Spinal cord (tissue), 10 donors: ENCODE results near the gene RNPEPL1. TPM values are rescaled to one million over a fixed set of nuclear protein-coding genes. Genes with fewer than 3 reads are reported as not detected.
"Not testable (repeated sequence)": the region's sequence is repeated elsewhere in the genome, so short reads cannot be mapped to it uniquely, and the experiment has no call there.

ENCODE experiments used
- DNase-seq, 6 donors: peaks; one replicate each; pipeline versions ENCODE4 v3.0.0 to v3.0.0-alpha.2; 2013 to 2015; ENCODE audit warnings: low spot score in 6 of 6, low read depth in 4 of 6
- H3K27ac ChIP-seq: one replicate; pipeline ENCODE4 v1.5.1; 2013; ENCODE audit warnings: low read depth, low read length, control low read depth
- H3K27me3 ChIP-seq: one replicate; pipeline ENCODE4 v1.6.1; 2013; ENCODE audit warnings: low read length; ENCODE audit not compliant: control insufficient read depth, insufficient read depth
- H3K36me3 ChIP-seq: one replicate; pipeline ENCODE4 v1.6.1; 2013; ENCODE audit warnings: low read length; ENCODE audit not compliant: control insufficient read depth, insufficient read depth
- H3K4me1 ChIP-seq: one replicate; pipeline ENCODE4 v1.6.1; 2013; ENCODE audit warnings: low read length; ENCODE audit not compliant: control insufficient read depth, insufficient read depth
- H3K4me3 ChIP-seq: one replicate; pipeline ENCODE4 v1.5.1; 2013; ENCODE audit warnings: low read depth, low read length, control low read depth
- H3K9me3 ChIP-seq: one replicate; pipeline ENCODE4 v1.6.1; 2013; ENCODE audit warnings: low read length; ENCODE audit not compliant: control insufficient read depth, insufficient read depth
- WGBS: methylation state at CpG from one replicate; pipeline ENCODE4 v1.1.5; 2013; ENCODE audit warnings: missing lambda C conversion rate; ENCODE audit not compliant: insufficient coverage; 5-methylcytosine and 5-hydroxymethylcytosine counted together
- polyA plus RNA-seq, 2 donors: library from polyadenylated mRNA; unstranded; fragments of 120-200 nt; gene quantifications; one replicate each; pipeline ENCODE4 v1.2.1, GENCODE V29; 2013; ENCODE audit not compliant: insufficient read length in 2 of 2
- total RNA-seq, 2 donors: library from RNA; depleted of rRNA in 1 of 2; stranded (reverse); fragments of 120-200 nt in 1 of 2; fragments of >200 nt in 1 of 2; gene quantifications; one replicate each; pipeline versions ENCODE4 v1.2.3 to v1.2.4, GENCODE V29; 2013 to 2014
- donor health status: healthy.

RNPEPL1 gene
- total and polyA plus RNA-seq, 4 donors: 11.3 to 41.8 (median 27.2) TPM

DNA sequence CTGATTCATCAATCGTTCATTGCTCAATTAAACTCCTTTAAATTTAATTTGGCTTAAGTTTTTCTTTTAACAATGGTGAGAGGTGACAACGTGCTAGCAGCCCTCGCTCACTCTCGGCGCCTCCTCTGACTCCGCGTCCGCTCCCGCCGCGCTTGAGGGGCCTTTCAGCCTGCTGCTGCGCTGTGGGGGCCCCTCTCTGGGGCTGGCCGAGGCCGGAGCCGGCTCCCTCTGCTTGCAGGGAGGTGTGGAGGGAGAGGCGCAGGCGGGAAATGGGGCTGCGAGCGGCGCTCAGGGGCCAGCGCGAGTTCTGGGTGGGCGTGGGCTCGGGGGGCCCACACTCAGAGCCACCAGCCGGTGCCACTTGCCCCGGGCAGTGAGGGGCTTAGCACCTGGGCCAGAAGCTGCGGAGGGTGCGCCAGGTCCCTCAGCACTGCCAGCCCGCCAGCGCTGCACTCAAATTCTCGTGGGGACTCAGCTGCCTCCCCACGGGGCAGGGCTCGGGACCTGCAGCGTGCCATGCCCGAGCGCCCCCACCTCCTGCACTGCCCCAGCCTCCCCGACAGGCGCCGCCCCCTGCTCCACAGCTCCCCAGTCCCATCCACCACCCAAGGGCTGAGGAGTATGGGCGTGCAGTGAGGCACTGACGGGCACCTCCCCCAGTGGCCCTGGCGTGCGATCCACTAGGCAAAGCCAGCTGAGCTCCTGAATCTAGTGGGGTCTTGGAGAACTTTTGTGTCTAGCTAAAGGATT is 30.1 kb upstream of the RNPEPL1 start:
- 95% methylated on average over 41 of the region's 43 CpGs for WGBS
- peaks cover 13% of the 10 kb centered on the region for H3K36me3 ChIP-seq
- no peak for DNase-seq
- H3K27me3 ChIP-seq: no peaks in the 10 kb centered on the region
- H3K4me3 ChIP-seq: no peak overlapping the region
- no peaks in the 10 kb centered on the region for H3K4me1 ChIP-seq
- H3K9me3 ChIP-seq: no peaks in the 10 kb centered on the region
- H3K27ac ChIP-seq: no peak overlapping the region

DNA sequence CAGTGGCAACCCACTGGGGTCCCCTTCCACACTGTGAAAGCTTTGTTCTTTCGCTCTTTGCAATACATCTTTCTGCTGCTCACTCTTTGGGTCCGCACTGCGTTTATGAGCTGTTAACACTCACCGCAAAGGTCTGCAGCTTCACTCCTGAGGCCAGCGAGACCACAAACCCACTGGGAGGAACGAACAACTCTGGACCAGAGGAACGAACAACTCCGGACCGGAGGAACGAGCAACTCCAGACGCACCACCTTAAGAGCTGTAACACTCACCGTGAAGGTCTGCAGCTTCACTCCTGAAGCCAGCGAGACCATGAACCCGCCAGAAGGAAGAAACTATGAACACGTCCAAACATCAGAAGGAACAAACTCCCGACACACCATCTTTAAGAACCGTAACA is 29.2 kb upstream of the RNPEPL1 start:
- not testable (repeated sequence) for H3K27ac ChIP-seq, H3K4me1 ChIP-seq, DNase-seq, H3K27me3 ChIP-seq, H3K4me3 ChIP-seq, H3K9me3 ChIP-seq
- 97% methylated on average over 17 of the region's 17 CpGs for WGBS
- H3K36me3 ChIP-seq: peaks cover 13% of the 10 kb centered on the region

DNA sequence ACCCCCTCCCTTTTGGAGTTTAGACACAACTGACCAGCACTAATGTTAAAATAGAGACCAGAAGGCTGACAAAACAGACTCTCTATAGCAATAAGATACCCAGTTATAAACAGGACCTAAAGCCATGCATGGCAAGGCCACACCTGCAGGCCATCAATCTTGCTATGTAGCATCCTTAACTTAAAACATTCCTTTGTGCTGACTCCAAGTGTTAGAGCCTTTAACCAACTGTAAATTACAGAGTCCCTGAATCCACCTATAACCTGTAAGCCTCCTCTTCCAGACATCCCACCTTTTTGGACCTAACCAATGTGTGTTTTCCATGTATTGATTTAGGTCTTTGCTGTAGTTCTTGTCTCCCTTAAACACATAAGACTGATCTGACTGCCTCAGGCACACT is 28.4 kb upstream of the RNPEPL1 start:
- DNase-seq: no peak
- Histone ChIP-seq H3K27ac (no peak overlapping the region), H3K9me3 (no peaks in the 10 kb centered on the region), H3K4me1 (no peaks in the 10 kb centered on the region), H3K27me3 (no peaks in the 10 kb centered on the region), H3K36me3 (peaks cover 11% of the 10 kb centered on the region), H3K4me3 (no peak overlapping the region)

- 100% methylated on average over 2 of the region's 4 CpGs for WGBS
- no peak for DNase-seq
Measured at GRCh38 chr2:240551288-240551687, 17.0 kb upstream of the RNPEPL1 start.

GRCh38 chr2:240551811-240552210 is 16.5 kb upstream of the RNPEPL1 start:
- no CpG with 5 or more reads among the region's 1 CpG for WGBS
- Histone ChIP-seq H3K36me3 (peaks cover 21% of the 10 kb centered on the region), H3K27me3 (no peaks in the 10 kb centered on the region), H3K9me3 (peaks cover 3% of the 10 kb centered on the region), H3K4me3 (no peak overlapping the region), H3K4me1 (peaks cover 4% of the 10 kb centered on the region), H3K27ac (no peak overlapping the region)
- DNase-seq: no peak

More at GRCh38 chr2:240551288-240551687, 17.0 kb upstream of the RNPEPL1 start:
- H3K4me3 ChIP-seq: no peak overlapping the region
- peaks cover 3% of the 10 kb centered on the region for H3K9me3 ChIP-seq
- H3K27me3 ChIP-seq: no peaks in the 10 kb centered on the region
- no peak overlapping the region for H3K27ac ChIP-seq
- H3K36me3 ChIP-seq: peaks cover 21% of the 10 kb centered on the region
- H3K4me1 ChIP-seq: no peaks in the 10 kb centered on the region

GRCh38 chr2:240553956-240554480 is 14.3 kb upstream of the RNPEPL1 start:
- Histone ChIP-seq H3K27ac (no peak overlapping the region), H3K4me3 (no peak overlapping the region), H3K4me1 (peaks cover 22% of the 10 kb centered on the region), H3K36me3 (peaks cover 23% of the 10 kb centered on the region), H3K9me3 (peaks cover 3% of the 10 kb centered on the region), H3K27me3 (no peaks in the 10 kb centered on the region)
- 88% methylated on average over 6 of the region's 7 CpGs for WGBS
- no peak for DNase-seq

DNA sequence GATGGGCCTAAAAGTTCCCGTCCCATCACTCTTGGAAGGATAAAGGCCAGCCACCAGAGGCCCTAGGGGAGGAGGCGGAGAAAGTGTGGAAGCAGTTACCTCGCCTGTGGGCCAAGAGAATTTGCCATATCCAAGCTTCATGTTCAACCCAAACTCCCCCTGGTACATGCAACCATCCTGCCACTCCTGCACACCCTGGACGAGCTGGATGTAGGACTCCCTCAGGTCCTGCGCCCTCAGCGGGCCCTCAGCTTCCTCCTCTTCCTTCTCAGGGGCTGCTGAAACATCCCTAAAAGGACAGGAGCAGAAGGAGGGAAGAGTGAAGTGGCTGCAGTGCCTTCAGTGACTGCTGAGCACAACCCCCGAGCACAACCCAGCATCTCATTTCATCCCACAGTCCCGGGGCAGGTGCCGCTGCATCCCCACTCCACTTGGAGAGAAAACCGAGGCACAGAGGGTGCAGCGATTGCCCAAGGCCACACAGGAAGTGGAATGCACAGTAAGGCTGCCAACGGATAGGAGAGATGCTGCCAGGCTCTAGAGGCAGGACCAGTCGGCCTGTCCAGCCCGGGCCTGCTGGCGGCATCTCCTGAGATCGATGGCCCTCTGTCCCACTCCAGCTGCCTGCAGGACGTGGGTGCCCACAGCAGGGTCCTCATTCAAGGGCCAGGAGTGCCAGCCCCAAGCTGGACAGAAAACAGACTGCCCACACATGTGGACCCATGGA is 13.4 kb upstream of the RNPEPL1 start:
- H3K27ac ChIP-seq: no peak overlapping the region
- H3K36me3 ChIP-seq: peaks cover 23% of the 10 kb centered on the region
- no peak overlapping the region for H3K4me3 ChIP-seq
- peaks cover 22% of the 10 kb centered on the region for H3K4me1 ChIP-seq
- no peak for DNase-seq
- WGBS: 92% methylated on average over 11 of the region's 17 CpGs
- H3K27me3 ChIP-seq: no peaks in the 10 kb centered on the region
- peaks cover 3% of the 10 kb centered on the region for H3K9me3 ChIP-seq

DNA sequence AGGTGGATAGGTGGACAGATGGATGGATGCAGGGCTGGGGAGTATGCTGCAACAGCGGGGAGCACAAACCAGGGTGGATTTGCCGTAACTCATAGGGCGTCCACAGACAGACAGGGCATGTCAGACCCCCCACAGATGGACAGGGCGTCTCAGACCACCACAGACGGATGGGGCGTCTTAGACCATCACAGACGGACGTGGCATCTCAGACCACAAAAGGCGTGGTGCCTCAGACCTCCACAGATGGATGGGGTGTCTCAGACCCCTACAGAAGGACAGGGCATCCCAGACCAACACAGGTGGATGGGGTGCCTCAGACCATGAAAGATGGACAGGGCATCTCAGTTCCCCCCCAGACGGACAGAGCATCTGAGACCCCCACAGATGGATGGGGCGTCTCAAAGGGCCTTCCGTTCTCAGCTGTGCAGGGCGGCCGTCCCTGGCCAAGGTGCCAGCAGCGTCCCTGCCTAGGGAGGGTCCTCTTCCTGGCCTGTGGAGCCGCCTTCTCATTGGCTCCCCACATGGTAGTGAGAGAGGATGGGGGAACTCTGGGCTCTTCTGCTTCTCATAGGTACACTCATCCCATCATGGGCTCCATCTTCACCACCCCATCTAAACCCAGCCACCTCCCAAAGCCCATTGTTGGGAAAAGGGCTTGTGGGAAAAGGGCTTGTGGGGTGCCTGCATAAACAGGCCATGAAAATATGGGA is 12.6 kb upstream of the RNPEPL1 start:
- peaks cover 23% of the 10 kb centered on the region for H3K36me3 ChIP-seq
- H3K4me3 ChIP-seq: no peak overlapping the region
- no peak overlapping the region for H3K27ac ChIP-seq
- DNase-seq: no peak
- 92% methylated on average over 14 of the region's 16 CpGs for WGBS
- H3K9me3 ChIP-seq: peaks cover 2% of the 10 kb centered on the region
- H3K27me3 ChIP-seq: no peaks in the 10 kb centered on the region
- peaks cover 22% of the 10 kb centered on the region for H3K4me1 ChIP-seq

DNA sequence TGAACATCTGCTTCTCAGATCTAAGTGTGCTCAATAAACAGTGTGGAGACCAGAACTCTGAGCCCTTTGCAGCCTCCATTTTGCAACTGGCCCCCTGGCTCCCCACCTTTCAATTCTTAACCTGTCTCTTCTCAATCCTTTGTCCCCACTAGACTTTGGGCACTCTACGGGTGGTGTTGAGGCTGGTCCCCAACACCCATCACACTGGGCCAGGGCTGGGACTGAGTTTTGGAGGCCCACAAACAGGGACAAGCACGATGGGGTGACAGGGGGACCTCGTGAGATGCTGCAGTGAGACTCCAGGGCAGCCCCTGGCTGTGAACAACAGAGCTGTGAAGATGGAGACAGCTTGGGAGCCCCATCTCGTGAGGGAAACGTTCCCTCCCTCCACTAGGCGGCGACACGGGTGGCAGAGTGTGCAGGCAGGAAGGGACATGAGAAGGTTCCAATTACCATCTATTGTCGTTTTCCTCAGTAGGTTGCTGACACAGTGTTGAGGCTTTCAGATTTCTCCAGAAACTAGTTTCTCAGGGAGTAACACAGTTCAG is 11.7 kb upstream of the RNPEPL1 start:
- Histone ChIP-seq H3K36me3 (peaks cover 23% of the 10 kb centered on the region), H3K27ac (no peak overlapping the region), H3K4me1 (peaks cover 26% of the 10 kb centered on the region), H3K9me3 (no peaks in the 10 kb centered on the region), H3K4me3 (peak overlapping the region; percentile 32), H3K27me3 (no peaks in the 10 kb centered on the region)
- WGBS: 56% methylated on average over 2 of the region's 9 CpGs
- peak in 2 of 6 donors; percentile 54 to 61 for DNase-seq
